GM12874 (cell line): ENCODE results near the gene MYL9.

Experiments
- TF ChIP-seq, protein P1 (sequence below): IDR thresholded peaks from 2 replicates; pipeline ENCODE4 v1.5.1; 2011; ENCODE audit warnings: low read depth, mild to moderate bottlenecking, control low read depth, low read length, moderate library complexity; ENCODE audit not compliant: insufficient read depth

Gene MYL9

DNA sequence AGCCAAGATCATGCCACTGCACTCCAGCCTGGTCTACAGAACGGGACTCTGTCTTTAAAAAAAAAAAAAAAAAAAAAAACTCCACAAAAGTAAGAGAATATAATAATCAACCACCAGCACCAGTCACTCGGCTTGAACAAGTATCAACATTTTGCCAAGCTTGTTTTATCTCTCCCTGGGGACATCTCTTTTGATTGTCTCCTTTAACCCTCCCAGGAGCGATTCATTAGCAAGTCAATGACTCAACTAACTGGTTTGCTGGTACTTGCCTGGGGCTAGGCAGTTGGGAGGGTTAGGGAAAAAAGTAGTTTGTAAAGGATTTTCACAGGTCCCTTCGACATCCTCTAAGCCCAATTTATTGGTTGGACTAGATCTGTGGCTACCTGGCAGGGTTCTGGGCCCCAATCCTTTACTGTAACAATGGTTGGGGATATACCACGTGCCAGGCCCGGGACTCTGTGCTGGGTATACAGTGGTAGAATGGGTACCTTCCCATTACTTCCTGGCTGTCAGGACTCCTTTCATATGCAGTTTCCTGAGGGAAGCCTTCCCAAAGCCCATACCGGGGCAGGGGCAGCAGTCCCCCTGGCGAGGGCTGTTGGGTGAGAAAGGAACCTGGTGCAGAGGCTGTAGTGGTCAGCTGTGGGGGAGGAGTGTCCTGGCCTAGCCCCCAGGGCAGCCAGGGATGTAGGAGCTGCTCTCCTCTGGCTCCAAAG lies 44.2 kb downstream of the MYL9 start:
- TF ChIP-seq, protein P1, sequence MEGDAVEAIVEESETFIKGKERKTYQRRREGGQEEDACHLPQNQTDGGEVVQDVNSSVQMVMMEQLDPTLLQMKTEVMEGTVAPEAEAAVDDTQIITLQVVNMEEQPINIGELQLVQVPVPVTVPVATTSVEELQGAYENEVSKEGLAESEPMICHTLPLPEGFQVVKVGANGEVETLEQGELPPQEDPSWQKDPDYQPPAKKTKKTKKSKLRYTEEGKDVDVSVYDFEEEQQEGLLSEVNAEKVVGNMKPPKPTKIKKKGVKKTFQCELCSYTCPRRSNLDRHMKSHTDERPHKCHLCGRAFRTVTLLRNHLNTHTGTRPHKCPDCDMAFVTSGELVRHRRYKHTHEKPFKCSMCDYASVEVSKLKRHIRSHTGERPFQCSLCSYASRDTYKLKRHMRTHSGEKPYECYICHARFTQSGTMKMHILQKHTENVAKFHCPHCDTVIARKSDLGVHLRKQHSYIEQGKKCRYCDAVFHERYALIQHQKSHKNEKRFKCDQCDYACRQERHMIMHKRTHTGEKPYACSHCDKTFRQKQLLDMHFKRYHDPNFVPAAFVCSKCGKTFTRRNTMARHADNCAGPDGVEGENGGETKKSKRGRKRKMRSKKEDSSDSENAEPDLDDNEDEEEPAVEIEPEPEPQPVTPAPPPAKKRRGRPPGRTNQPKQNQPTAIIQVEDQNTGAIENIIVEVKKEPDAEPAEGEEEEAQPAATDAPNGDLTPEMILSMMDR, result no peak

DNA sequence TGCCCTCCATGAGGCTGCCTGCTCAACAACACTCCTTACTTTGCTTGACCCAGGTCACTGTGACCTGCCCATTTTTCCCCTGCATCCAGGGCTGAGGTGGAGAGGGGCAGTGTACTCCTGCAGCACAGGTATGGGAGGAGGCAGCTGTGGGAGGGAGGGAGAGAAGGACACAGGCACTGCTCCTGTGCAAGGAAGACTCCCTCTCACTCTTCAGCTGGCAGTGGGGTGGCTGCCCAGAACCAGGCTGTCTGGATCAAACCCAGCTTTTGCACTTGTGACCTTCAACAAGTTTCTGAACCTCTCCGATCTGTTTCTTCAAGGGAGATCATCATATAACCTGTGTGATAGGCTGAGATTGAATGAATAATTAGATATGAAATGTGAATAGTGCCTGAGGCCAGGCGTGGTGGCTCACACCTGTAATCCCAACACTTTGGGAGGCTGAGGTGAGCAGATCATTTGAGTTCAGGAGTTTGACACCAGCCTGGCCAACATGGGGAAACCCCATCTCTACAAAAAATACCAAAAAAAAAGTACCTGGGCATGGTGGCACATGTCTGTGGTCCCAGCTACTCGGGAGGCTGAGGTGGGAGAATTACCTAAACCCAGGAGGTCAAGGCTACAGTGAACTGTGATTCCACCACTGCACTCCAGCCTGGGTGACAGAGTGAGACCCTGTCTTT lies 46.2 kb downstream of the MYL9 start:
- TF ChIP-seq, protein P1, result no peak

DNA sequence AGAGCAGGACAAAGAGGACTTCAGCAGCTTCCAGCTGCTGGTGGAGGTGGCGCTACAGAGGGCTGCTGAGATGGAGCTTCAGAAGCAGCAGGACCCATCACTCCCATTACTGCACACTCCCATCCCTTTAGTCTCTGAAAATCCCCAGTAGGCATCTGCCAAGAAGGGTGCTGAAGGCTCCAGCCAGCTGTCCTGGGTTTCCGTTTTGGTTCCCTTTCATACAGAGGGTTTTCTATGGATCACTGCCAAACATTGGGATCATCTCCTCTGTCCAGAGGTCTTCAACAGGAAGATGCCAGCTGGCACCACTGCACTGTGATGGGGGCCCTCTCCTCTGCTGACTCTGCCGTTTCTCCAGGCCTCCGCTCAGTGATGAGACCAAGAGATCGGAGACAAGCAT lies 50.0 kb downstream of the MYL9 start:
- TF ChIP-seq, protein P1, result no peak

DNA sequence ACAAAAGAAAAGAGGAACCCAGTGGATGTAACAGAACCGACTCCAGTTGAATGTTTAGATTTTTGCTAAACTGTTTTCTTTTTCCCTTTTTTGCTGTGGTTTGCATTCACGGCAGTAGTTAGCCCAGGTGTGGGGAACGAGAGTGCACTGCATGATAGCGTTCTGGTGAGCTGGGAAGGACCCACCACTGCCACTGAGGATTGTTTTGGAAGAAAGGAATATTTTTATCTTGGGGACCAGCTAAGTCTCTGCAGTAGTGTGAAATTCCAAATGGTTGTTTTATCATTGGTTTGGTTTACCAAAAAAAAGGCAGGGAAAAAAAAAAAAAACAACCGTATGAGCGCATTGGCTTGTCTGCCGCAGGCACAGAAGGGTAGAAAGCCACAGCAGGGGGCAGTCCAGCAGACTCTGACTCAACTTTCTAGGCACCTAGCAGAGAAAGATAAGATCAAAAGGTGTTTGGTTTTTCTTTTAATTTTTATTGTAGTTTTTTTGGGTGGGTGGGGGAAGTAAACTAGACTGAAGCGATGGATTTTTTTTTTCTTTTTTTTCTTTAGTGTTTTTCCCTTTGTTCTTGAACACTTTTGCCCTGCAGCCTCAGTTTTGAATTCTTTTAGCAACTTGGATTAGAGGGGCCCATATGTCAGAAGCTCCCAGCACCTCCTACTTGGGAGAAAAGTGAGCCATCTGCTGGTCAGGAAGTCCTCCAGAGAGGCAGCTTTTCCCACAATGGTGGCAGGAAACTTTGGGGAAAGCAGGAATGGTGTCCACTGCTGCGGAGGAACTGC lies 50.7 kb downstream of the MYL9 start:
- TF ChIP-seq, protein P1, result no peak

DNA sequence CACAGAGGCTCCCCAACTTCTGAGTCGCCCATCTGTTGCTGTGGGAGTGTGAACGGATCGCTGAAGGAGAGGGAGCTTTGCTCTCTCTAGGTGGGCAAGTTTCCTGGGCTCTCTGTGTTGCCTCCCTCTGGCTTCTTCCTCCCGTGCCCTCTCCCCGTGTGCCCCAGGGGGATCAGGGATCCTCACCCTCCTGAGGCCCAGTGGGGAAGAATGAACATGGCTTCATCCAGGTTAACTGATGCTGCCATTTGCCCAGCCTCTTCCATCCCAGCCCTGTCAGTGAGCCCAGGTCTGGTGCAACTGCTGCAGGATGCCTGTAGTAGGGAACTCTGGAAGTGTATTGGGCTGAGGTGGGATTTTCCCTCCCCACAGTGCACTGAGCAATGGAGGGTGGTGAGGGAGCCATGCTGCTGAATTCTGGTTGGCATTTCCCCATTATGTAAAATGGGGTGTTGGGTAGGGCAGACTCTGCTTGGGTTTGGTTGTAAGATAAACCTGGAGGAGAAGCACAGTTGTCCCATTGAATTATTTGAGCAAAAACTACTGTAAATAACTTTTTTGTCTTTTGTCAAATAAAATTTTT lies 52.1 kb downstream of the MYL9 start:
- TF ChIP-seq, protein P1, result no peak

DNA sequence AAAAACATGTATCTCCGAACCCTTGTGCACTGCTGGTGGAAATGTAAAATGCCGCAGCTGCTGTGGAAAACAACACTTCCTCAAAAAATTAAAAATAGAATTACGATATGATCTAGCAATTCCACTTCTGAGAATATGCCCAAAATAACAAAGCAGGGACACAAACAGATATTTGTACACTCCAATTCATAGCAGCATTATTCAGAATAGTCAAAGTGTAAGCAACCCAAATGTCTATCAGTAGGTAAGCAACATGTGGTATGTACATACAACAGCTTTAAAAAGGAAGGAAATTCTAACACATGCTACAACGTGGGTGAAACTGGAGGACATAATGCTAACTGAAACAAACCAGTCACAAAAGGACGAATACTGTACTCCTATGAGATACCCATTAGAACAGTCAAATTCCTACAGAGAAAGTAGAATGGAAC lies 58.6 kb downstream of the MYL9 start:
- TF ChIP-seq, protein P1, result no peak
